Measurements from ENCODE around the gene AP3S2.

Gene AP3S2

DNA sequence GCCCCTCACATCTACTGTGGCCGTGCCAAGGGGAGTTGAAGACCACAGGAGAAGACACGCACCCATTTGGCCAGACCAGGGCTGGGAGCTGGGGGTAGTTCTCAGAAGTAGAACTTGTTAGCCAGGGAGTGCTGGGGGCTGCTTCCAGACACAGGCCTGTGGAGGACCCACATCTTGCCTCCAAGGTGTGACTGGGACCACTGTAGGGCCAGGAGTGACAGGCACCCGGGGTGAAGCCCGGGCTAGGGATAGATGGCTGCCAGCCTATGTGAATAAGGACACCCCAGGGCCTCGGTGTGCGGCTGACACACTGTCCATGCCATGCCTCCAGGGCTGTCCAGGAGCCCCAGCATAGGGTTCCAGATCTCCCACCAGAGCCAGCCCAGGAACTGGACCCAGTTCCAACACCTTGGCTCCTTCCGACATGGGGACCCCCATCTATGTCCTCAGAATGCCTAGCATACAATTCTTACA, 80.9 kb downstream of the AP3S2 start:
- DNase-seq = no peak

- DNase-seq = no peak
Observed at GRCh38 chr15:89812011-89812846, 81.6 kb downstream of the AP3S2 start.

- no peak for DNase-seq
Observed at GRCh38 chr15:89810837-89811236, 83.0 kb downstream of the AP3S2 start.

GRCh38 chr15:89809787-89810148, 84.0 kb downstream of the AP3S2 start:
- DNase-seq = no peak

DNA sequence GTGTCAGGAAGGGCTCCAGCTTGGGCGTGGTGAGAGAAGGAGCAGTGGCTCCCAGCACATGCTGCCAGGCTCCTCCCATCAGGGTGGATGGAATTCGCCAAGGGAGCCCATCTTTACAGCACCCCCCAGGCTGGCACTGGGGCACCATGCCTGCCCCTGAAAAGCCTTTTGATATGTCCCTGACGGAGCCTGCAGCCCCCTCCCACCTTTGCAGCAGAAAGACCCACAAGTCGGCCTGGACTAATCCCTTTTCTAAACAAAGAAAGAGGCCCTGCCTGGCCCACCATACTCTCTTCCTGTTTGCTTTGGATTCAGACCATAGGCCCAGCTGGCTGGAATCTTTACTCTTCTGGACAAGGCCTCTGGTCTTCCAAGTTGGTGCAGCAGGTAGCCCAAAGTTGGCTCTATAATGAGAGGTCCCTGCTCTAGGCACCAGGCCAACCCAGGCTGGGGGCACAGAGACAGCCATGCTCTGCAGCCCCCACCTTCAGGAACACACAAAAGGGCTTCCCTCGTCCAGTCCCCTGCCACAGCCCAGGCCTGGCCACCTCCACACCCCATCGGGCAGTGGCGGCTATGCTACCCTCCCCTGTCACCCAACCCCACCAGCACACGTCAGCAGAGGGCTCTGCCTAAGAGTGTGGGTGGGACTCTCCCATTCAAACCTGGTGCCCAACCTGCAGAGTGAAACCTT, 84.6 kb downstream of the AP3S2 start:
- DNase-seq = peak in 1 of 2 experiments; percentile 37

DNA sequence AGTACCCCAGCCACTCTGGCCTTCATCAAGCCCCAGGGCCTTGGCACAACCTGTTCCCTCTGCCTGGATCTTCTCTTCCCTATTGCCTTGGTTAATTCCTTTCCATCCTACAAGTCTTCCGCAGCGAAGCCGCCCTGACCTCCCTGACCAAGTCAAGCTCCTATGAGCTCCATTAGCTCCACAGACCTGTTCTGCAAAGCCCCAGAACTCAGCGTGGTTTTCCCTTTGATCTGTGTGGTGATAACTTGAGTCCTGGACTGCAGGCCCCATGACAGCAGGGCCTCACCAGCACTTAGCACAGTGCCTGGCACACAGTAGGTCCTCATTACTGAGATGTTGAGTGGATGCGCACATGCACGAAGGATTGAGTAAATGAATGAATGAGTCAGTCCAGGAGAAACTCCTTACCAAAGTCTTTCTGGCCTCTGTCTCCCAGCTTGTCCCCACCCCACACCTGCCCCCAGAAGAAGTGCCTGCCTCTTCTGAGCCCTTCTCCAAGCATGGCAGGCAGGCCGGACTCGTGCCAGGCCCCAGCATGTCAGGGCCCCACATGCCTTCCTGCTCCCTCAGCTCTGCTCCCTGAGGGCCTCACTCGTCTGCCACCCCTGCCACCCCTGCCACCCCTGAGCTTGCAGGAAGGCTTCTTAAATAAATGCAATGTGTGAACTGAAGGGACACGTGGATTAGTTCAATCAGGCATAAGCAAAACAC, 85.5 kb downstream of the AP3S2 start:
- DNase-seq = no peak

DNA sequence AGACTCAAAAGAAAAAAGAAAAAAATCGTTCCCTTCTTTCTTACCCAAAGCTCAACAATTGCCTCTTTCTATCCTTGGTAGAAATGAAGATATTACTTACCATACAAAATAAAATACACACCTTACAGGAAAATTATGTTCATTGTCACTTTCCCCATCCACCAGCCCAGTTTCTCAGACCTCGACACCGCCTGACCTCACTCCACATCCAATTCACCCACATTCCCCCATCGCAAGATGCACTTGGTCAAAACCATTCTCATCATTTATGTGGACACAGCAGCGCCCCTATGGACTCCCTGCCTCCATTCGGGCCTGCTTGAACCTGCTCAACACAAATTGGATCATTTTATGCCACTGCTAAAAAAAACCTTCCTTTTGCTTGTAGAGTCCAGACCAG, 86.1 kb downstream of the AP3S2 start:
- no peak for DNase-seq

GRCh38 chr15:89806559-89807550, 86.9 kb downstream of the AP3S2 start:
- DNase-seq = peak in 1 of 2 experiments; percentile 54

- DNase-seq = no peak
Observed at GRCh38 chr15:89806210-89806558, 87.6 kb downstream of the AP3S2 start.

- no peak for DNase-seq
Observed at GRCh38 chr15:89805241-89806209, 88.3 kb downstream of the AP3S2 start.

GRCh38 chr15:89803941-89804800, 89.6 kb downstream of the AP3S2 start:
- no peak for DNase-seq

DNA sequence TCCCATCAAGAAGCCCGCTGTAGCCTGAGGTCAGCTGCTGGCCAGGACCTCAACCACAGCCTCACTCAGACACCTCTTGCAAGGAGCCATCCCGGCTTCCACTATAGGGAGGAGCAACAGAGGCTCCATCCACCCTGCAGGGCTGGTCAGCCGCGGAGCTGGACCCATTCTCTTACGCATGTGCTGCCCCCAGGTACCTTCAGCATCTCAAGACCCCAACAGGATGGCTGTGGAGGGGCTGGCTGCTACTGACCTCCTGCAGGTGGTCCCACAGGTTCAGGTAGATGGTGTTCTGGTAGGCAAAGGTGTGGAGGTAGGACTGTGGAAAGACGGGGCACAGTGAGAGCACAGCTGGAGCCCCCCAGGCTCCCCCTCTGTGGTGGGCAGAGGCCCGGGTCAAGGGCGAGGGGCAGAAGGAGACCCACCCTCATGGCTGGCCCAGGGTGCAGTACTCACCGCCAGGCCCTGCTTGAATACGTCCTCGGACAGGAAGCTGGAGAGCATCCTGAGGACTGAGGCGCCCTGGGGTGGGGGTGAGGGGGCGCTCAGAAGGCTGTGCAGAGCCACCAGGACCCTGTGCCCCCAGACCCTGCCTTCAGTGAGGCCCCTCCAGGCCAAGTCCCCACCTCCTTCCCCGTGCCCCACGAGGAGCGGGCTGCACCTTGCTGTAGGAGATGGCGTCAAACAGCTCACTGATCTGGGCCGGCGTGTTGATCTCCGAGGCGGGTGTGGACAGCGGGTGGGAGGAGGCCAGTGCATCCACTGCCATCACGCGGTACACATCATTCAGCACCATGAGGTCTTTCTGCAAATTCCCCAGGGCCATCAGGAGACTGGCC, 90.6 kb downstream of the AP3S2 start:
- no peak for DNase-seq

GRCh38 chr15:89802231-89802928, 91.4 kb downstream of the AP3S2 start:
- DNase-seq = peak; percentile 23 to 29

- no peak for DNase-seq
Observed at GRCh38 chr15:89801471-89802195, 92.2 kb downstream of the AP3S2 start.

- DNase-seq = no peak
Observed at GRCh38 chr15:89799918-89800498, 93.8 kb downstream of the AP3S2 start.

DNA sequence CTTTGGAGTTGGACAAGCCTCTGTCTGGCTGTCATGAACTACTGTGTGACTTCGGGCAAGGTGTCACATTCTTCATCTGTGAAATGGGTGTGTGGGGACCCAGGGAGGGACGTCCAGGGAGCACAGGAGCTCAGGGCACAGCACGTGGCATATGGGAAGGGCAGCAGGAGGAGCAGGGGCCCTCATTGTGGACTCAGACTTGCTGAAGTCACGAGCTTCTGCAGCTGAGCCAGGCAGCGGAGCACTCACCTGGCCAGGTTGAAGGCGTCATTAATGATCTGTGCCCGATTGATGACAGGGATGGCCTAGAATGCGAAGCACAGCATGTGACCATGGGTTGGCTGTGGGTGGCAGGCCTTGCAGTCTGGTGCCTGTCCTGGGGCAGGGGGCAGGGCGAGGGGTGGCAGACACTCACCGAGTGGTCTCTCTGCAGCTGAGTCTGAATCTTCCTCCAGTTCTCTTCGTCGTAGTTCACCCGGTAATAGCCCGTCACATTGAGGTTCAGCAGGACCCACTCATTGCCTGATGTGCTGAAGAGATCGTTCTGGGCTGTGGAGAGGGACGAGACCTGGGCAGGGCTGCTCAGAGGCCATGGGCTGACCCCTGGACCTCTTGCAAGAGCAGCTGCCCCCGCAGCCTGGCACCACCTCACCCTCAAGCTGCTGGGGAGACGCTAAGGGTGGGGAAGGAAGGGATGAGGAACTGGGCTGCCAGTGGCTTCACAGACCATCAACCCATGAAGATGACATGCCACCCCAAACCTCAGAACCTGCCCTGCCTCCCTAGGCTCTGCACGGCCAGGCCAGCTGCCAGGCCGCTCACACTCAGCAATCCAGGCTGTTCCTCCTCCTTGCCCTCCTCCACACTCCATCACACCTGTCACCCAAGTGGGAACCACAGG, 94.5 kb downstream of the AP3S2 start:
- no peak for DNase-seq
